CD4-positive, alpha-beta T cell treated with Interleukin-4 for 4 hours (primary cell): ENCODE results near the gene TLE6.
"Not testable (repeated sequence)": the region's sequence is repeated elsewhere in the genome, so short reads cannot be mapped to it uniquely, and the experiment has no call there.

ENCODE experiments used
- DNase-seq: peaks from one replicate; pipeline ENCODE4 v3.0.0-alpha.2; 2020

Gene TLE6

GRCh38 chr19:3005345-3005744, 28.0 kb downstream of the TLE6 start:
- no peak for DNase-seq

- no peak for DNase-seq
These were observed 28.9 kb downstream of the TLE6 start for GRCh38 chr19:3006075-3006767.

- no peak for DNase-seq
These were observed 30.6 kb downstream of the TLE6 start for GRCh38 chr19:3007975-3008374.

GRCh38 chr19:3008994-3009393, 31.6 kb downstream of the TLE6 start:
- DNase-seq, result no peak

GRCh38 chr19:3010871-3011270, 33.5 kb downstream of the TLE6 start:
- DNase-seq, result no peak

GRCh38 chr19:3012059-3012458, 34.7 kb downstream of the TLE6 start:
- not testable (repeated sequence) for DNase-seq

GRCh38 chr19:3012621-3013262, 35.4 kb downstream of the TLE6 start:
- no peak for DNase-seq

- DNase-seq, result no peak
These were observed 35.9 kb downstream of the TLE6 start for GRCh38 chr19:3013263-3013725.

- no peak for DNase-seq
These were observed 36.8 kb downstream of the TLE6 start for GRCh38 chr19:3014135-3014534.

- no peak for DNase-seq
These were observed 38.0 kb downstream of the TLE6 start for GRCh38 chr19:3015126-3016057.

- no peak for DNase-seq
These were observed 40.6 kb downstream of the TLE6 start for GRCh38 chr19:3017923-3018322.

- DNase-seq, result no peak
These were observed 42.0 kb downstream of the TLE6 start for GRCh38 chr19:3019211-3019854.

- DNase-seq, result no peak
These were observed 43.1 kb downstream of the TLE6 start for GRCh38 chr19:3020321-3020960.

- no peak for DNase-seq
These were observed 47.1 kb downstream of the TLE6 start for GRCh38 chr19:3024509-3024869.

- no peak for DNase-seq
These were observed 47.6 kb downstream of the TLE6 start for GRCh38 chr19:3024870-3025548.

GRCh38 chr19:3025549-3025886, 48.2 kb downstream of the TLE6 start:
- DNase-seq, result no peak

GRCh38 chr19:3026768-3027167, 49.4 kb downstream of the TLE6 start:
- no peak for DNase-seq

- DNase-seq, result no peak
These were observed 49.9 kb downstream of the TLE6 start for GRCh38 chr19:3027292-3027691.

GRCh38 chr19:3027981-3028304, 50.6 kb downstream of the TLE6 start:
- DNase-seq, result no peak

GRCh38 chr19:3028305-3029064, 51.1 kb downstream of the TLE6 start:
- no peak for DNase-seq
